GM18505 (cell line): ENCODE measurements around the gene UFD1.

Experiments used
- ATAC-seq: cut with Tn5 transposase; IDR thresholded peaks from one replicate; pipeline ENCODE4 v1.9.1; 2021; ENCODE audit not compliant: unreplicated experiment
- POLR2A ChIP-seq: IDR thresholded peaks from 4 replicates; pipeline ENCODE4 v1.6.1; 2011; ENCODE audit warnings: borderline replicate concordance; ENCODE audit not compliant: insufficient read depth, insufficient read length; ENCODE audit errors: extremely low read depth

UFD1 gene

DNA sequence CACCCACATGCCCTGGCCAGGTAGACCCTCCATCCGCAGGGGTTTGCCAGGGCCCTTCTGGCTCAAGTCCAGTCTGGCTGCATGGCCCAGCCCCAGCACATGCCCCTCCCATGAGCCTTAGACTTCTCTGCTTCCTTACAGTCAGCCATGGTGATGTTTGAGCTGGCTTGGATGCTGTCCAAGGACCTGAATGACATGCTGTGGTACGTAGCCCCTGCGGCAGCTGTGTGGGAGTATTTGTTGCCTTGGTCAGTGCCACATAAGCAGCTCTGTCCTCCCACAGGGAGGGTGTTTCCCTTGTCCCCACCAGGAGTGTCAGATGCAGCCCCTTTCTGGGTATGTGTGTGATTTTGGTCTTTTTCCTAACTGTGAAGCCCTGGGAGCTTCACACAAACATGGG lies 18.3 kb upstream of the UFD1 start:
- no peak for TF ChIP-seq POLR2A
- no peak for ATAC-seq

DNA sequence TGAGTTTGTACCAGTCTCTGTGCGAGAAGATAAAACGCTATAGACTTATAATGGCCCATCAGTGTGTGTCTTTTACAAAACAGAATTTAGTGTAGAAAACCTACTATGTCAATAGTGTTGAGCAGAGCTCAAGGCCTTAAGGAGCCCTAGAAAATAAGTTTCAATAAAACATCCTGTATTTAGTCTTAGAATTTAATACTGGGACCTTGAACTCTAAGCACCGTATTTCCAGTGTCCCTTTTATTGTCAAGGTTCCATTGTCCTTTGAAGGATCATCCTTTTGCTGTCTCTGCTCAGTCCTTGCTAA lies 17.3 kb upstream of the UFD1 start:
- no peak for TF ChIP-seq POLR2A
- ATAC-seq, result no peak

DNA sequence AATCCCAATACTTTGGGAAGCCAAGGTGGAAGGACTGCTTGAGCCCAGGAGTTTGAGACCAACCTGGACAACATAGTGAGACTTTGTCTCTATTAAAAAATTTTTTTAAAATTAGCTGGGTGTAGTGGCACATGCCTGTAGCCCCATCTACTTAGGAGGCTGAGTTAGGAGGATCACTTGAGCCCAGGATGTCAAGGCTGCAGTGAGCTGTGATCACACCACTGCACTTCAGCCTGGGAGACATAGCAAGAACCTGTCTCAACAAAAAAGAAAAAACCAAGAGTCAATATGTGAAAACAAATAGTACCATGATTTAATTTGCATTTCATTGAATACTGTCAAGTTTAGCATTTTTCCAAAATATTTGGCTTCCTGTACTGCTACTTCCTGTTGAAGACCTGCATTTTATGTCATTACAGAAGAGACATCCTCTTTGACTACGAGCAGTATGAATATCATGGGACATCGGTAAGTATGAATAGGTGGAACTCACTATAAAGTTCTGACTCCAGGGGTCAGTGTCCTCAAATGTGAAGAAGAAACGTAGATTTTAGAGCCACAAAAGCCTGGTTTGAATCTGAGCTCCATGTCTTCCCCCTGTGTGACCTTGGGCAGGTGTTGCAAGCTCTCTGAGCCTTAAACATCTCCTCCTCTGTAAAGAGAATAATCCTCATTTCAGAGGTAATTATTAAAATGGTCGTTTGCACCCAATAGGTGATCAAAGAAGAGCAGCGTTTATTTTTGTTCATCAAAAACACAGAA lies 16.8 kb upstream of the UFD1 start:
- TF ChIP-seq POLR2A, result no peak
- ATAC-seq, result no peak

DNA sequence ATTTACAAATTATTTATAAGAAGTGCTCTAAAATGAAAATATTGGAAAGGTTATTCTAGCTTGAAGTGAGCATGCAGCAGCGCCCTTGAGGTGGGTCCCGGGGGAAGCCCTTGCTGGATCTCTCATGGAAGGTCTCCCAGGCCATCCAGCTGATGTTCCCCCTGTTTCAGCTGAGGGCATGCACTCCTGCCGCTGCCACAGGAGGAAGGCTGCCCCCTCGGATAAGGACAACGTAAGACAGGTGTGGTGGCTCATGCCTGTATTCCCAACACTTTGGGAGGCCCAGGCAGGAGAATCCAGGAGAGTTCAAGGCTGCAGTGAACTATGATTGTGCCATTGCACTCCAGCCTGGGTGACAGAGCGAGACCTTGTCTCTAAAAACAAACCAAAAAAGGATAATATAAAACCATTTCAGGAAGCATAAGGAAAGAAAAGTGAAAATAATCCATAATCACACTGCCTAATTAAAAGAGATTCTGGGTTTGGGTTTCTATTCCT lies 15.7 kb upstream of the UFD1 start:
- no peak for TF ChIP-seq POLR2A
- no peak for ATAC-seq

- ATAC-seq, result no peak
- TF ChIP-seq POLR2A, result no peak
Measured at GRCh38 chr22:19494001-19494560, 15.1 kb upstream of the UFD1 start.

GRCh38 chr22:19492504-19493174 lies 13.6 kb upstream of the UFD1 start:
- no peak for ATAC-seq
- TF ChIP-seq POLR2A, result no peak

DNA sequence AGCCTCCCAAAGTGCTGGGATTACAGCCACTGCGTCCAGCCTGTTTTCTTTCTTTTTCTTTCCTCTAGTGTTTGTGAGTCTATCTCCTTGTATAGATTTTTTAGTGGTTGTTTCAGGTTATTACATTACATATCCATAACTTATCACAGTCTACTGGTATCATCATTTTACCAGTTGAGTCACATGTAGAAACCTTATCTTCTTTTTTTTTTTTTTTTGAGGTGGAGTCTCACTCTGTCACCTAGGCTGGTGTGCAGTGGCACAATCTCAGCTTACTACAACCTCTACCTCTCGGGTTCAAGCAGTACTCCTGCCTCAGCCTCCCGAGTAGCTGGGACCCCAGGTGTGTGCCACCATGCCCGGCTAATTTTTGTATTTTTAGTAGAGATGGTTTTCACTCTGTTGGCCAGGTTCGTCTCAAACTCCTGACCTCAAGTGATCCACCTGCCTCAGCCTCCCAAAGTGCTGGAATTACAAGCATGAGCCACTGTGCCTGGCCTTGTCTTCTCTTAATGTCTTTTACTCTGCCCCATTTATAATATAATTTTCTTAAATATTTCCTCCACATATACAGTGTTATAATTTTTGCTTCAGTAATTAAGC lies 11.7 kb upstream of the UFD1 start:
- TF ChIP-seq POLR2A, result no peak
- no peak for ATAC-seq

GRCh38 chr22:19488884-19489843 lies 10.2 kb upstream of the UFD1 start:
- no peak for ATAC-seq
- TF ChIP-seq POLR2A, result no peak

- ATAC-seq, result no peak
- TF ChIP-seq POLR2A, result no peak
Measured at GRCh38 chr22:19488285-19488684, 9.3 kb upstream of the UFD1 start.

DNA sequence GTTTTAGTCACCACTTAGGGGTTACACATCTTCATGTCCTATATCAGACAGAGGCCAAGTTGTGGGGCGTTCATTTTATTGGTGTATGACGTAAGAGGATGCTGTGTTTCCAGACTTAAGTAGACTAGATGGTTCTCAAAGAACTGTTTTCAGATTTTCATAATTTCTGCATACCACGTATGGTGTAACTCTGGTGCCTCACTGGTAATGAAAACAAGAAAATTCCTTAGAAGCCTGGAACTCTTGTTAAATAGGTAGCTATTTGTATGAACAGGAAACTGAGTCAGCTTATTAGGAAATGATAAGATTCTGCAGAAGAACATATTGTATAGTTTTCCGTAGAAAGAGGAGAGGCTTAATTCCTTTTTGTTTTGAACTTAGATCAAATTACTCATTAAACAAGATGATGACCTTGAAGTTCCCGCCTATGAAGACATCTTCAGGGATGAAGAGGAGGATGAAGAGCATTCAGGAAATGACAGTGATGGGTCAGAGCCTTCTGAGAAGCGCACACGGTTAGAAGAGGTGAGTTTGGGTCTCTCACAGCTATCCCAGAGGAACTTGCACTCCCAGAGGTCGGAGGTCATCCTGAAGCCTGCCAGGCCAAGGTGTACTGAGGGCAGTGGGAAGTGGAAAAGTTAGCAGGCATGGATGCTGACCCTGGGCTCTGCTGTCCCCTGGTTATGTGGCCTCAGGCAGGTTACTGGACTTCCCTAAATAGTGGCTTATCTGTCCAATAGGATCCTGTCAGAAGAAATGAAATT lies 4.7 kb upstream of the UFD1 start:
- no peak for ATAC-seq
- TF ChIP-seq POLR2A, result no peak

- TF ChIP-seq POLR2A, result no peak
- ATAC-seq, result no peak
Measured at GRCh38 chr22:19482297-19482696, 3.3 kb upstream of the UFD1 start.

DNA sequence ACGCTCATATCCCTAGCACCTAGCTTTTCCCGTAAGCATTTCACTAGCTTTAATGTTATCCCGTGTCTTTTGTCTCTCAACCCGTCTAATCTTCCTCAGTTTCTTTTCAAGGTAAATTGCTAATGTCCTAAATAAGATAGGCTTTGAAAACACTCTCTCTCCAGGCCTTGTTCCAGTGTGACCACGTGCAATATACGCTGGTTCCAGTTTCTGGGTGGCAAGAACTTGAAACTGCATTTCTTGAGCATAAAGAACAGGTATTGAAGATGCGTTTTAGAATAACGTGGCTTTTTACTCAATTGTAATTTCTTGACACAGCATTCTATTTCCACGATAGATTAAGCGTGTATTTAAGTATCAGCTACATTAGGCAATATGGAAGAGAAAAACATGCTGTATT lies 1.8 kb upstream of the UFD1 start:
- ATAC-seq, result no peak
- no peak for TF ChIP-seq POLR2A
